Measurements from ENCODE around the gene PPP1R10. TPM values are rescaled to one million over a fixed set of nuclear protein-coding genes. Genes with fewer than 3 reads are reported as not detected.
"Not testable (repeated sequence)": the region's sequence is repeated elsewhere in the genome, so short reads cannot be mapped to it uniquely, and the experiment has no call there.

PPP1R10 gene
- total RNA-seq: 10 to 100 TPM; 24.1 to 31.5 (median 27.0) TPM

DNA sequence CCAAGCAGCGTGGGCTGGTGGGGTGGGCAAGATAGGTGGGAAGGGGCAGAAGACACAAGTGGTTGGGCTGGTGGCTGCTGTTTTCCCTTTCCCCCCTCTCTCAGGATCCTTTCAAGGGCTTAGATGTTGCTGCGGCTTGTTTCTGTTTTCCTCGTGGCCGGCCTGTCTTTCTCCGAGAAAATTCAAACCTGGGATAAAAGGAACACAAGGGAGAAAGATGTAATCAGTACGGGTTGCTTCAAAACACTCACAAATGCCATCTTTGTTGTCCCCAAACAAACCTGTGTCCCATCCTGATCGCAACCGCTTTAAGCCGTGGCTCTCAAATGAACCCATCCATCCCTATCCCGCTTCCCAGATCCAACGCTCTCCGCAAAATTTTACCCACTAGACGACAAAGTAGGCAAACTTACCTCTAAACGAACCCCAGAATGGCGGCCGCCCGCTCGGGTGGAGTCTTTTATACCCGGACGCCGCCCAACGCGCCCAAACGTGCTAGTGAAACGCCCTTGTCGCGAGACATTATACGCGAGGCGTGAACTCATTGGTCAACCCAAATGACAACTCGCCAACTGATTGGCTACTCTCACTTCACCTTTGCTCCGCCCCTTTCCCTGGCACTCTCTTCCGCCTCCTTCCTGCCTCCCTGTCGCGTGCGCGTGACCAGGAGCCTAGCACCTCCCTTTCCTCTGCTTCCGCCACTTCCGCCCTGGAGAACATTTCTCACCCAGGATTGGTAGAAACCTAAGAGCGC, at the start of gene PPP1R10:
PPP1R10 (minus strand) TSS at position 433 of the 754 bp plus-strand sequence. CDS start 7,299 bp downstream, outside the sequence.
- Histone ChIP-seq H3K36me3 (peaks cover 3 to 41% of the 10 kb centered on the region in 2 donors), H3K9me3 (no peaks in the 10 kb centered on the region), H3K4me3 (peak within 1 kb of the TSS; percentile 71 to 89 (median 82)), H3K27ac (peak within 1 kb of the TSS; percentile 95 to 99 (median 98)), H3K4me1 (peaks cover 34 to 40% of the 10 kb centered on the region in 2 donors), H3K27me3 (no peaks in the 10 kb centered on the region)
- ATAC-seq: peak; percentile 79 to 81
- in situ Hi-C loops (cut with MboI; ENCODE audit: low sequenced_read_pairs in 4 of 4): loop anchor here in 1 of 4 donors (25.0 kb wide), 1 partner anchor 1570 kb away; the partner anchor contains the start of genes AGER, AGPAT1, GPSM3 and PBX2
- intact Hi-C loops (cut with DNase I; ENCODE audit: low total_unique reads): loop anchor here (1.0 to 10.0 kb wide), 7 partner anchors 46 to 1208 kb away; partner anchors contain the start of genes ABCF1, DDX39B, DHX16 and GNL1
- DNase-seq: peak; percentile 100
- TF ChIP-seq, protein P1, sequence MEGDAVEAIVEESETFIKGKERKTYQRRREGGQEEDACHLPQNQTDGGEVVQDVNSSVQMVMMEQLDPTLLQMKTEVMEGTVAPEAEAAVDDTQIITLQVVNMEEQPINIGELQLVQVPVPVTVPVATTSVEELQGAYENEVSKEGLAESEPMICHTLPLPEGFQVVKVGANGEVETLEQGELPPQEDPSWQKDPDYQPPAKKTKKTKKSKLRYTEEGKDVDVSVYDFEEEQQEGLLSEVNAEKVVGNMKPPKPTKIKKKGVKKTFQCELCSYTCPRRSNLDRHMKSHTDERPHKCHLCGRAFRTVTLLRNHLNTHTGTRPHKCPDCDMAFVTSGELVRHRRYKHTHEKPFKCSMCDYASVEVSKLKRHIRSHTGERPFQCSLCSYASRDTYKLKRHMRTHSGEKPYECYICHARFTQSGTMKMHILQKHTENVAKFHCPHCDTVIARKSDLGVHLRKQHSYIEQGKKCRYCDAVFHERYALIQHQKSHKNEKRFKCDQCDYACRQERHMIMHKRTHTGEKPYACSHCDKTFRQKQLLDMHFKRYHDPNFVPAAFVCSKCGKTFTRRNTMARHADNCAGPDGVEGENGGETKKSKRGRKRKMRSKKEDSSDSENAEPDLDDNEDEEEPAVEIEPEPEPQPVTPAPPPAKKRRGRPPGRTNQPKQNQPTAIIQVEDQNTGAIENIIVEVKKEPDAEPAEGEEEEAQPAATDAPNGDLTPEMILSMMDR (IDR thresholded peaks at IDR 0.05 in 4 of 5, conservative IDR thresholded peaks at IDR 0.05 in 1 of 5): no peak
- TF ChIP-seq POLR2A (IDR thresholded peaks at IDR 0.05): peak; percentile 100

DNA sequence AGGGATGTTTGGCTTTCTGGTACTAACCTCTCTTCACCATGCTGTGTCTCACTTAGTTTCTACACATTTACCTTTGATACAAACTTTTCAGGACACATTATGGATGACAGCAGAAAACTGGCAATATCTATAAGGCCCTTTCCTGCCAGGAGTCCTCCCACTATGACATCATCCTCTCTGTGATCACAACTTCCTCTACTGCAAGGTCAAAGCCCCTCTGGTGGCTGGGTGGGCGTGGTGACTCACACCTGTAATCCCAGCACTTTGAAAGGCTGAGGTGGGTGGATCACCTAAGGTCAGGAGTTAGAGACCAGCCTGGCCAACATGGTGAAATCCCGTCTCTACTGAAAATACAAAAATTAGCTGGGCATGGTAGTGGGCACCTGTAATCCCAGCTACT, 49.3 kb upstream of the PPP1R10 start:
- DNase-seq; ATAC-seq; H3K9me3 ChIP-seq; H3K27ac ChIP-seq; H3K27me3 ChIP-seq; H3K4me1 ChIP-seq; H3K4me3 ChIP-seq; intact Hi-C loops (cut with DNase I; ENCODE audit: low total_unique reads): not testable (repeated sequence)
- in situ Hi-C loops (cut with MboI; ENCODE audit: low sequenced_read_pairs in 4 of 4): loop anchor here in 1 of 4 donors (25.0 kb wide), 1 partner anchor 421 kb away; no protein-coding TSS in a partner anchor
- peaks cover 0 to 93% of the 10 kb centered on the region in 2 donors for H3K36me3 ChIP-seq

DNA sequence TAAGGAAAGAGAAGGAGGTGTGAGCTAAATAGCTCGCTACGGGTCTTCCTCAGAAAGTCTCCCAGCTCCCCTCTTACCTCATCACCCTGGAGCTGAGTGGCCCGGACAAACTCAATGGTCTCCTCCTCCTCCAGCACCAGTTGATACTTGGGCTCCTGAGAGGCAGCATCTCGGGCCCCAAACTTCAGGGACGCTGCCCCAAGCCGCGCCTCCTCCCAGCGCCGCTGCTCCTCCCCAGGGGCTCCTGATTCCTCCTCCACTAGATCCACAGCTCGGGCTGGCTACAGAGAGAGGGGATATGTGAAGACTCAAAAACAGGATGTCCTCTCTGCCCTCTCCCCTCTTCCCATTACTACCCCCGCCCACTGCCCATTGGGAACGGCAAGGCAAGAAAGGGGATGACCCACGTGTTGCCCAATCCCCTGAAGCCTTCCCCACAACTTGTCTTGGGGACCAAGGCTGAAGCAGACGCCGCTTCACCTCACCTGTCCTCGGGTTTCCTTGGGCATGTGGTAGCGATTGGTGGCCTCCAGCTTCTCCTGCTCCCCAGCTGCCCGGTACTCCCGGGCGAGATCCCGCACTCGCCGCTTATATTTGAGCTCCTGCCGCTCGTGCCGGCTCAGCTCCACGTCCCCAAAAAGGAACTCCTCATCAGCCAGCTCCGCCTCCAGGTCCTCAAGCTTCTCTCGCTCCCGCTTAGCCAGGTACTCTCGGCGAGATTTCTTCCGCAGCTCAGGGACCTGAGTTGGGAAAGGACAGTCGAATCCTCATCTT, 48.1 kb upstream of the PPP1R10 start:
- TF ChIP-seq POLR2A (IDR thresholded peaks at IDR 0.05): no peak
- TF ChIP-seq, protein P1 (IDR thresholded peaks at IDR 0.05 in 4 of 5, conservative IDR thresholded peaks at IDR 0.05 in 1 of 5): no peak
- H3K27me3 ChIP-seq: no peaks in the 10 kb centered on the region
- intact Hi-C loops (cut with DNase I; ENCODE audit: low total_unique reads): no loop called here
- H3K4me1 ChIP-seq: no peaks in the 10 kb centered on the region
- in situ Hi-C loops (cut with MboI; ENCODE audit: low sequenced_read_pairs in 4 of 4): loop anchor here in 1 of 4 donors (25.0 kb wide), 1 partner anchor 422 kb away; no protein-coding TSS in a partner anchor
- H3K27ac ChIP-seq: no peak overlapping the region
- ATAC-seq: no peak
- H3K36me3 ChIP-seq: peaks cover 0 to 98% of the 10 kb centered on the region in 2 donors
- no peak overlapping the region for H3K4me3 ChIP-seq
- no peak for DNase-seq
- no peaks in the 10 kb centered on the region for H3K9me3 ChIP-seq

DNA sequence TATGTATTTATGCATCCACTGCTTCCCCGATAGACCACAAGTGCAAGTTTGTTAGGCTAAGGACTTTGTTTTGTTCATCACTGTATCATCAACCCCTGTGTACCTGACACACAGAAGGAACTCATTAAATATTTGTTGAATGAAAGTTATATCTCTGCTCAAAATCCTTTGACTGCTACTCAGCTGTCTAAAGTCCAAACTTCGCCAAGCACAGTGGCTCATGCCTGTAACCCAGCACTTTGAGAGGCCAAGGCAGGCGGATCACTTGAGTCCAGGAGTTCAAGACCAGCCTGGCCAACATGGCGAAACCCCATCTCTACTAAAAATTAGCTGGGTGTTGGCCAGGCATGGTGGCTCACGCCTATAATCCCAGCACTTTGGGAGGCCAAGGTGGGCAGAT, 40.9 kb upstream of the PPP1R10 start:
- H3K27ac ChIP-seq; ATAC-seq; H3K4me3 ChIP-seq; H3K27me3 ChIP-seq; H3K4me1 ChIP-seq; DNase-seq; H3K9me3 ChIP-seq; intact Hi-C loops (cut with DNase I; ENCODE audit: low total_unique reads): not testable (repeated sequence)
- in situ Hi-C loops (cut with MboI; ENCODE audit: low sequenced_read_pairs in 4 of 4): loop anchor here in 1 of 4 donors (25.0 kb wide), 1 partner anchor 429 kb away; no protein-coding TSS in a partner anchor
- peaks cover 2 to 99% of the 10 kb centered on the region in 2 donors for H3K36me3 ChIP-seq

DNA sequence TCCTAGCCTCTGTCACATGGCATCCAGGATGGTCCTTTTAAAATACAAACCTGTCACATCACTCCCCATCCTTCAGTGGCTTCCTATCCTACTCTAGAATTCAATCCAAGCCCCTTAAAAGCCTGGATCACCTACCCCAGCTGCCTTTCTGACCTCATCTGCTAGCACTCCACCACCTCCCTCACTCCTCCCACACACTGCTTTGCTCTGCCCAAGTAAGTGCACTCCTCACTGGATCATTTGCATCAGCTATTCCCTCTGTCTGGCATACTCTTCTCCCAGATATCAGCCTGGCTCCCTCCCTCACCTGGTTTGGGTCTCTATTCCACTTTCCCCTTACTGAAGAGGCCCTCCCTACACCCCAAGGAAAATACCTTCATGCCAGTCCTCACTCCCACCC, 40.4 kb upstream of the PPP1R10 start:
- no peak for ATAC-seq
- Histone ChIP-seq H3K27ac (no peak overlapping the region), H3K36me3 (peaks cover 2 to 99% of the 10 kb centered on the region in 2 donors), H3K4me3 (no peak overlapping the region), H3K4me1 (no peaks in the 10 kb centered on the region), H3K9me3 (no peaks in the 10 kb centered on the region), H3K27me3 (no peaks in the 10 kb centered on the region)
- in situ Hi-C loops (cut with MboI; ENCODE audit: low sequenced_read_pairs in 4 of 4) (loop anchor here in 1 of 4 donors (25.0 kb wide), 1 partner anchor 430 kb away; no protein-coding TSS in a partner anchor), intact Hi-C loops (cut with DNase I; ENCODE audit: low total_unique reads) (no loop called here)
- DNase-seq: no peak
- no peak for TF ChIP-seq POLR2A (IDR thresholded peaks at IDR 0.05)
- TF ChIP-seq, protein P1 (IDR thresholded peaks at IDR 0.05 in 4 of 5, conservative IDR thresholded peaks at IDR 0.05 in 1 of 5): no peak

Data from gastrocnemius medialis (tissue), 4 donors.